HL-60/S4 (cell line): Measurements from ENCODE around the gene SIRT4.
"Not testable (repeated sequence)": the region's sequence is repeated elsewhere in the genome, so short reads cannot be mapped to it uniquely, and the experiment has no call there.

Source experiments
- in situ Hi-C: fragments of 300-500 bp; cut with MboI; formaldehyde crosslinking; loops from 2 replicates; pipeline ENCODE4 v1.14.3; 2022; ENCODE audit warnings: low sequenced_read_pairs

The SIRT4 gene, protein sequence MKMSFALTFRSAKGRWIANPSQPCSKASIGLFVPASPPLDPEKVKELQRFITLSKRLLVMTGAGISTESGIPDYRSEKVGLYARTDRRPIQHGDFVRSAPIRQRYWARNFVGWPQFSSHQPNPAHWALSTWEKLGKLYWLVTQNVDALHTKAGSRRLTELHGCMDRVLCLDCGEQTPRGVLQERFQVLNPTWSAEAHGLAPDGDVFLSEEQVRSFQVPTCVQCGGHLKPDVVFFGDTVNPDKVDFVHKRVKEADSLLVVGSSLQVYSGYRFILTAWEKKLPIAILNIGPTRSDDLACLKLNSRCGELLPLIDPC

DNA sequence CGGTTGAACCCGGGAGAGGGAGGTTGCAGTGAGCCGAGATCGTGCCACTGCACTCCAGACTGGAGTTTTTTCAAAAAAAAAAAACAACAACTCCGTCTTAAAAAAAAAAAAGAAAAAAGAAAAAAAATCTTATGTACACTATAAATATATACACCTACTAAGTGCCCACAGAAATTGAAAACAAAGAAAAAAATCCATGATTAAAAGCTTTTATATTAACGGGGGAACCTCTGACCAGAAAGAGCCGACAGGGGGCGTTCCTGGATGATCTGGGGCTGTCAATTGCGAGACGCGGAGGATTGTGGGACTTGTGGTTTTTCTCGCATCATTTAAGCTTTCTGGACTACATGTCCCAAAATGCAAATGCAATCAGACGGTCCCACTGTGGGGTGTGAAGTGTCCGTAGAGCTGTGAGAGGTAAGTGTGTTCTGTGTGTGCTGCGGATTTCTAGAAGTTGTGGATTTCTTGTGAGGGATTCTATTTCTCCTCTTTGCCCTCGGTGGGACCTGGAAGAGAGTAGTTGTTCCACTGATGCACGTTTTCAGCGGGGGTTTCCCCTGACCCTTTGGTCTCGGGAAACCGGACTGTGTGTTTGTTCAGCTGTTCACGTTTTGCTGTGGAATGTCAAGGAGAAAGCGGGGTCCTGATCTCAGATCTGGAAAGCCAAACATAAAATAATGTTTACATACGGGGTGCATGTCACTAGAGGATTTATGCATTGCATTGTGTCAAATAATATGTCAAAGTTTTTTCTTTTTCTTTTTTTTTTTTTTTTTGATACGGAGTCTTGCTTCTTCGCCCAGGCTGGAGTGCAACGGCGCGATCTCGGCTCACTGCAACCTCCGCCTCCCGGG, at the start of gene SIRT4:
TSS of gene SIRT4 (plus strand) at position 360 of the 854 bp plus-strand sequence. CDS start 1,241 bp downstream, outside the sequence.
- in situ Hi-C loops = no loop called here

DNA sequence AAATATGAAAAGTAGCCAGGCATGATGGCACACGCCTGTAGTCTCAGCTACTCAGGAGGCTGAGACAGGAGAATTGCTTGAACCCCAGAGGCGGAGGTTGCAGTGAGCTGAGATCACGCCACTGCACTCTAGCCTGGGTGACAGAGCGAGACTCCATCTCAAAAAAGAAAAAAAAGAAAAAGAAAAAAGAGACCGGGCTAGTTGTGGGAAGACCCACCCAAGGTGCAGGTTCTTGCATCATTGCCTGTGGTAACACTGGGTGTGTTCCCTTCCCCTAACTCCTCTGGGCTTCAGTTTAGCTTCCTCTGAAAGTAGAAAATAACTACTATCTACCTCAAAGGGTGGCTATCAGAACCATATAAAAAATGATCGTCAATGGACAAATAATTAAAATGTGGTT, 48.8 kb upstream of the SIRT4 start:
- in situ Hi-C loops = not testable (repeated sequence)

DNA sequence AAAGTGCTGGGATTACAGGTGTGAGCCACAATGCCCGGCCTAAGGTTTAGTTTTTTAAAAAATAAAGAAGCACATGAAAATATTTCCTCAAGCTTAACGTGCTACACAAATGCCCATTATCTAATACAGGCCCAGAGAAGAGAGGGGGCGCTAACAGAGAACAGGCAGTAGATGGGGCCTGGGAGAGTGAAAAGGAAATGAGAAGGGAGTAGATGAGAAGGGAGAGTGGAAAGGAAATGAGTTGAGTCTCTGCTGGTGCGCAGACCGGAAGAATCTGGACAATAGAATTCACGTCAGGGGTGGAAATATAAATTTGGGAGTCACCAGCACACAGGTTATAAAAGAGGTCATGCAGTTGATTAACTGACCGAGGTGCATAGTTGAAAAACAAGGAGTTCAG, 47.3 kb upstream of the SIRT4 start:
- in situ Hi-C loops = no loop called here

DNA sequence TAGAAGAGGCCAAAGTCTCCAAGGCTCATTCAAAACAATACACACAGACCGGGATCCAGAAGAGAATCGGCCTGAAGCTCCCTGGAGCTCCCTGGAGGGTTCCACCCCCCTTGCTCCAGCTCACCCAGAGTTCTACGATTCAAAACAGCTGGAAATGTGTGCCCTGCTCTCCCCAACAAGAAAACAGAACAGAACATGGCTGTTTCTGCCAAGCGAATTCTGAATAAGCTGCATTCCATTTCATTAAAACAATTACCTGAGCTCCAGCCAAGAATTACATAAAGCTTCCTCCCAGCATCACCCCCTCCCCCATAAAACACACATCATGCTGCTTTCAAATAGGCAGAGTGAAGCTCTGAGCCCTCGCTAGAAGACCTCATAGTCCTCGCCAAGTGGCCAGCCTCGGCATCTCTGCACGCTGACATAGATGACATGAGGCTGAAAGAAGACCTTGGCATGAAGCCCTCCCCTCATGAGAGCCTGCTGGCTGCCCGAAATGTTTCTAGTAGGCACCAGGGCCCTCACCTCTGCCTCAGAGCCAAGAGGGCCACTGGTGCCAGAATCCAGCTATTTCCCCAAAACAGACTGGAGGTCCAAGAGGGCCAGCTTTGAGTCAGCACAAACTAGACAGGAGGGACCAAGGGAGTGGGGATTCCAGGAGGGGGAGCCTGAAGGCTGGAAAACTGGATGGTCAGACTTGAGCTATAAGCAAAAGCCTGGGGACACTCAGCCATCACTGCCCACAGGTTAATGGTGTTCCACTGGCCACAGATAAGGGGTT, 44.9 kb upstream of the SIRT4 start:
- in situ Hi-C loops = no loop called here

- in situ Hi-C loops = no loop called here
Measured at GRCh38 chr12:120258323-120258896, 43.7 kb upstream of the SIRT4 start.

DNA sequence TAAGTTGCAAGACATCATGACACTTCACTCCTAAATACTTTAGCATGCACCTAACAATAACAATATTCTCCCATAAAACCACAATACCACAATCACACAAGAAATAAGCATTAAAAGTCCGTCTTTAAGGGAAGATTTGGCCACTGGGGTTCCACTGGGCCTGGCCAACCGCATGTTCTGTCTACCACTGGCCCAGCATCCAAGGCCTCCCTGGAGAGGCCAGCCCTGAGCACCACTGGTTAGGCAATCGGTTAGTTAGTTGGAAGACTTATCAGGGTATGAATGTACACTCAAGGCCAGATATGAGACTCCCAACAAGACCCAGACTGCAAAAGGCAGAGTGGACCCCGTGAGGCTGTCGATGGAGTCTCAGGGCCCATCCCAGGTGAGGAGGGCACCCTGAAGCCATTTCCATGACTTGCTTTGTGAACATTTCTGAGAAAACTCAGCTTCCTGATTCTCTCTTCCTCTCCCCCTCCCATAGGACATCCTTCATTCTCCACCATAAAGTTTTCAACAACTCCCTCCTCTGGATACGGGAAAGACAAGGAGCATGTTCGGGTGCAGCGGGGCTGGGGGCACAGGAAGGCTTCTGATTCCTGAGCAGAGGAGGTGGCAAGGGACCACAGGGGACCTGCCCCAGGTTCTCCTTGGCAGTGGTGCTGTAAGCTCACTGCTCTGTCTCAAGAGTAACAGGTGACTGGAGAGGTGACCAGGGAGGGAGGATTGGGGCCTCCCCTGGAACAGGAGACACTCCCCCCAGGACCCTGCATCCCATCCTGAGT, 42.5 kb upstream of the SIRT4 start:
- in situ Hi-C loops = no loop called here

DNA sequence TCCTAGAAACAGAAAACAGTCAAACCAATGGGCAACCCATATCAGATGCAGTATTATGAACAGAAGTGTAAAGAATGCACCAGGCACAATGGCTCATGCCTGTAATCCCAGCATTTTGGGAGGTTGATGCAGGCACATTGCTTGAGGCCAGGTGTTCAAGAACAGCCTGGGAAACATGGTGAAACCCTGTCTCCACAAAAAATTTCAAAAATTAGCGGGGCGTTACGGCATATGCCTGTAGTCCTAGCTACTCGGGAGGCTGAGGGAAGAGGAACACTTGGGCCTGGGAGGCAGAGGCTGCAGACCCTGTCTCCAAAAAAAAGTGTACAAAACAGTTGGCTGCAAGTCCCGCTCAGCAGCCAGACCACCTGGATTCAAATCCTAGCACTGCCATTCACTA, 41.5 kb upstream of the SIRT4 start:
- in situ Hi-C loops = no loop called here

DNA sequence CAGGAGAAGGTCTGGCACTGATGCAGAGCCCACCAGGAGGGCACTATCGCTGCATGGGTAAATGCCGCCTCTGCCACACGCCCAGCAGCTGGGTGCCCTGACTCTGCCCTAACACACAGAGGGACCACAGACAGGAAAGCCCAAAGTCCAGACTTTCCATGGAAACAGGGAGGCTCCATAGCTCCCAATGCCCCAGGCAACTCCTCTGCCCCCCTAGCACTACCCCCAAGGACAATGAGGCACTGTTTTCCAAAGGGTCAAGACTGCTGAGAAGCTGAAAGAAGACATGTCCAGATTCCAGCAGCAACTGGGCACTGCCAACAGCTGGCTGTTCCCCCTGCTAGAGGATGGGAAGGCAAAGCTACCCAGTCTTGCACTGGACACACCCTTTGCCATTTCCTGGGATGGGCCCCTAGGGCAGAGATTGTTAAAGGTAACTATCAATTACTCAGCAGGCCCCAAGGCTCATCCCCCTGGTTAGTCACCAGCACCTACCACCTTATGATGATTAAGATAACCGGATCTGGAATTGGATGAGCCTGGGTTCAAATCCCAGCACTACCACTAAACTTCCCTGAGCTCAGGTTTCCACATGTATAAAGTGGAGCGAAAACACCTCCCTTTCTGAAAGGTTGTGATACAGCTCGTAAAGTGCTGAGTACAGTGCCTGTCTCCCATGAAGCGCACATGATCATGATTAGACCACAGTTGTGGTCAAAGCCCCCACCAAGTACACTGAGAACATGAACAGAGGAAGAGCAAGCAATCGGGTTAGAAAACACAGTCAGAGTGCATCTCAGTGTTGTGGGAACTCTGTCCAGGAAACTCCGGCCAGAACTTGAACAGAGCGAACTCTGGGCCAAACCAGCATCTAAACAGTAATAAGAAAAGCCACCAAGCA, 39.9 kb upstream of the SIRT4 start:
- in situ Hi-C loops = no loop called here

GRCh38 chr12:120262852-120263747, 39.0 kb upstream of the SIRT4 start:
- in situ Hi-C loops = no loop called here

DNA sequence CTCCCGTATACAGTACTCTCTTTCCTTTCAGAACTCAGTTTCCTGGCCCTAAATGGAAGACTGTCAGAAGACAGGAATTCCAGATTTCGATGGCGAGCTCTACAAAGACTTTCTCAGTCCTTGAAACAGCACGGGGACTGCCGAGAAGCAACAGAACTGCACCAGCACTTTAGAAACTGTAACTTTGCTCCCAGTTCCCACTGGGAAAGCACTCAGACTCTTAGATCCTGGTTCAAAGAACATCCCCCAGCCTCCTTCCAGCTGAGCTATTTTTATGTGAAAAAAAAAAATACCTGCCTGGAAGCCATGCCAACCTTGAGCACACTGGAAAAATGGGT, 38.4 kb upstream of the SIRT4 start:
- in situ Hi-C loops = no loop called here

GRCh38 chr12:120264086-120264903, 37.8 kb upstream of the SIRT4 start:
- in situ Hi-C loops = no loop called here

GRCh38 chr12:120264904-120265472, 37.1 kb upstream of the SIRT4 start:
- in situ Hi-C loops = loop anchor here (5.0 kb wide), 1 partner anchor 33 kb away; no protein-coding TSS in a partner anchor

DNA sequence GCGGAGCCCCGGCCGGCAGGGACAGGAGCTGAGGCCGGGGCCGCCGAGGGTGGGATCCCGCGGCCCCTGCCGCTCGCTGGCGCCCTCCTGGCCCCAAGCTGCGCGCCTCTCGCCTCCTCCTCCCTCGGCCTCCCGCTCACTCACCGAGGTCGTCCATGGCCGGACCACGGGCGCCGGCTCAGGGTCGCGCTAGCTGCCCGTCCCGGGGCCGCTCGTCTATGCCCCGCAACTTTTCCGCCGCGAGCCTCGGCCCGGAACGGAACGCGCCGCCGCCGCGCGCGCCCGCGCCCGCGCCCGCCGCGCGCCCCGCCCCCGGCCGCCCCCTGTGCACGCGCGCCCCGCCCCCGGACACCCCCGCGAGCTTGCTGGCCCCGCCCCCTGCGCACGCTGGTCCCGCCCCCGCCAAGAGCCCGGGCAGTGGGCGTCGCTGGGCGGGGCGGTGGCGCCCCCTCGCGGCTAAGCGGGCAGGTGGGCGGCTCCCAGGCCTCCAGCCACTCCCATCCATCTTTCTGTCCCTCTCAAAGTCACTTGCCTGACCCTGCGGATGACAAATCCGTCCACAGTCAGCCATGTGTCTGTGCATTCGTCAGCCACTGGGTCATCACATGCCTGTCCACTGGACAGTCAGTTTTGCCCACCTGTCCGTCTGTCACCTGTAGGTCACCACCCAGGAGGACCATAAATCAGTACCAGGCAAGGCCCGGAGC, 36.5 kb upstream of the SIRT4 start, which contains the start of gene PXN:
TSS of gene PXN (minus strand) at position 258 of the 707 bp plus-strand sequence. CDS start at position 157, 101 bp downstream.
- in situ Hi-C loops = loop anchor here (5.0 kb wide), 1 partner anchor 33 kb away; no protein-coding TSS in a partner anchor

DNA sequence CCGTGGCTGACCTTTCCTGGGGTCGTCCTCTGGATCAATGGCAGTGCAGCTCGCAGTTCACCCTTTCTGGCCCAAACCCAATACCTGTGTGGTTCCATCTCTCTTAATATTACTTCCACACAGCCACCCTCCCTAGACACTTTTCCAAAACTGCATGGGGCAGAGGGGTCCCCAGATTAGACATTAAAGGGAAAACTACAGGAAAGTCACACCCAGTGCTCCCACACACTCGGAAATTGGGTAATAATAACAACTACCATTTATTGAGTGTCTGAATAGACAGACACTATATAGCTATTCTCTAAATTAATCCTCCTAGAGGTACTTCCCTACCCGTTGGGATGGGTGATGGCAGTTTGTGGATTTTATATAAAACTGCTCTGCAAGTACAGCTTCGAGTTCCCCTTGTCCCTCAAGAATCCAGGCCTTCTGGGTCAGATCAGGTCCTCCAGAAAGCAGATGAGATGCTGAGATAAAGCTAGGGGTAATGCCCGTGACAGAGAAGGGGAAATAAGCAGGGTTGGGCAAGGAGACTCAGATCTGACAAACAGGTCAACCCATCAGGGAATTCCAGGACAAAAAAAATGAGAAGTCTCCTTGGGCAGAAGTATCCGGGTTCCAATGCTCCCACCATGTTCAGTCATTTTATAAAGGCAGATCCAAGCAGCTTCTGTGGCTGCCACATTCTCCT, 35.8 kb upstream of the SIRT4 start:
- in situ Hi-C loops = loop anchor here (5.0 kb wide), 1 partner anchor 34 kb away; no protein-coding TSS in a partner anchor

- in situ Hi-C loops = loop anchor here (5.0 kb wide), 1 partner anchor 35 kb away; no protein-coding TSS in a partner anchor
Measured at GRCh38 chr12:120267736-120268135, 34.4 kb upstream of the SIRT4 start.
